ENCODE results near the gene ITM2C.

Gene ITM2C

DNA sequence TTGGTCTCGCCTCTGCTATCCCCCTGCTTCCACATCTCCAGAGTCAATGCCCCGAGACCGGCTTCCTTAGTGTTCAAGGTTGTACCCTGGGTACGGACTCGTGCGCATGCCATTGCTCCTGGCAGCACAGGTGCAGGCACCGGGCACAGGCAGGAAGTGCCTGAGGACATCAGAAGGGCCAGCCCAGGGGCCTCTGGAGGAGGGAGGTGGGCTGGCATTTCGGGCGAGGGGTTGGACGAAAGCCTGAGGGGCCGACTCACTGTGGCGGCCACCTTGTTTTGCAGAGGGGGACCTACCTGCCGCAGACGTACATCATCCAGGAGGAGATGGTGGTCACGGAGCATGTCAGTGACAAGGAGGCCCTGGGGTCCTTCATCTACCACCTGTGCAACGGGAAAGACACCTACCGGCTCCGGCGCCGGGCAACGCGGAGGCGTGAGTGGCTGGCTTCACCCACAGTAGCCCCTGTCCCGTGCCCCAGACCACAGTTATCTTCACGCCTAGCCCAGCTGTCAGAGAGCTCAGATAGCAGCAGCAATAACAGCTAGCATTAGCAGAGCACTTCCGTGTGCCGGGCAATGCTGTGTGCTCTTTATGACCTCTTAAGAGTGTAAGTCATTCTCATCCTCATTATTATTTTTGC lies 12.5 kb downstream of the ITM2C start:
- no peak for DNase-seq (ENCODE audit: low read depth in 2 of 2)
- TF ChIP-seq CTCF (IDR thresholded peaks at IDR 0.05; ENCODE audit: low read depth, low read length) = no peak
- H3K4me3 ChIP-seq (replicated peaks in 1 of 2; ENCODE audit: low read depth in 2 of 2, low read length in 2 of 2) = no peak overlapping the region

GRCh38 chr2:230877759-230878598 lies 13.2 kb downstream of the ITM2C start:
- no peak for TF ChIP-seq CTCF (IDR thresholded peaks at IDR 0.05; ENCODE audit: low read depth, low read length)
- DNase-seq (ENCODE audit: low read depth in 2 of 2) = no peak
- no peak overlapping the region for H3K4me3 ChIP-seq (replicated peaks in 1 of 2; ENCODE audit: low read depth in 2 of 2, low read length in 2 of 2)

DNA sequence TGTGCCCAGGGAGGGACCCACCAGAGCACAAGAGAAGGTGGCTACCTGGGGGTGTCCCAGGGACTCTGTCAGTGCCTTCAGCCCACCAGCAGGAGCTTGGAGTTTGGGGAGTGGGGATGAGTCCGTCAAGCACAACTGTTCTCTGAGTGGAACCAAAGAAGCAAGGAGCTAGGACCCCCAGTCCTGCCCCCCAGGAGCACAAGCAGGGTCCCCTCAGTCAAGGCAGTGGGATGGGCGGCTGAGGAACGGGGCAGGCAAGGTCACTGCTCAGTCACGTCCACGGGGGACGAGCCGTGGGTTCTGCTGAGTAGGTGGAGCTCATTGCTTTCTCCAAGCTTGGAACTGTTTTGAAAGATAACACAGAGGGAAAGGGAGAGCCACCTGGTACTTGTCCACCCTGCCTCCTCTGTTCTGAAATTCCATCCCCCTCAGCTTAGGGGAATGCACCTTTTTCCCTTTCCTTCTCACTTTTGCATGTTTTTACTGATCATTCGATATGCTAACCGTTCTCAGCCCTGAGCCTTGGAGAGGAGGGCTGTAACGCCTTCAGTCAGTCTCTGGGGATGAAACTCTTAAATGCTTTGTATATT lies 14.0 kb downstream of the ITM2C start:
- DNase-seq (ENCODE audit: low read depth in 2 of 2) = no peak
- H3K4me3 ChIP-seq (replicated peaks in 1 of 2; ENCODE audit: low read depth in 2 of 2, low read length in 2 of 2) = no peak overlapping the region
- no peak for TF ChIP-seq CTCF (IDR thresholded peaks at IDR 0.05; ENCODE audit: low read depth, low read length)

DNA sequence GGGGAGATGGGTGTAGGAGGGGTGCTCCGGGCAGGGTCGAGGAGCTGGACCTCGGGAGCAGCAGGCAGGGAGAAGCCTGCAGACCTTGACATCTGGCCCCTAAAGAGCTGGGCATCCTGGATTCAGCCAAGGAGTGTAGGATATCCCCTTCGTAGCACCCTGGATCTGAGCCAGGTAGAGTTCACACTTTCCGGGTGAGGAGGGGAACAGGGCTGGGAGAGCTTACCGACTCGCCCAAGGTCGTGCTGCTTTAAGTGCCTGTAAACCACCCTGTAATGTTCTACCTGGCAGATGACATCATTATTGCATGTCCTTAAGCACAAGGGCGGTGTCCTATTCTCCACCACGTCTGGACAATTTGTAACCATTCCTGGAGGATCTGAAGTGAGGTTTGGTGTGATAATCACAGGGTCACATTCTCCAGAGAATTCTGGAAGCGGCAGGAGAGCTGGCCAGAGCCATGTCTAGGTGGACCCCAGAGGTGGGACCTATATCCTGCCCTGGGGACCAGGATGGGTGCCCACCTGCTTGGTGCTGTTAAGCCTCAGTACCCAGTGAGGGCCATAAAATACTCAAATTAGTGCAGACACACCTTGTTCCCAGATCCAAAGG lies 14.6 kb downstream of the ITM2C start:
- no peak overlapping the region for H3K4me3 ChIP-seq (replicated peaks in 1 of 2; ENCODE audit: low read depth in 2 of 2, low read length in 2 of 2)
- TF ChIP-seq CTCF (IDR thresholded peaks at IDR 0.05; ENCODE audit: low read depth, low read length) = no peak
- no peak for DNase-seq (ENCODE audit: low read depth in 2 of 2)

DNA sequence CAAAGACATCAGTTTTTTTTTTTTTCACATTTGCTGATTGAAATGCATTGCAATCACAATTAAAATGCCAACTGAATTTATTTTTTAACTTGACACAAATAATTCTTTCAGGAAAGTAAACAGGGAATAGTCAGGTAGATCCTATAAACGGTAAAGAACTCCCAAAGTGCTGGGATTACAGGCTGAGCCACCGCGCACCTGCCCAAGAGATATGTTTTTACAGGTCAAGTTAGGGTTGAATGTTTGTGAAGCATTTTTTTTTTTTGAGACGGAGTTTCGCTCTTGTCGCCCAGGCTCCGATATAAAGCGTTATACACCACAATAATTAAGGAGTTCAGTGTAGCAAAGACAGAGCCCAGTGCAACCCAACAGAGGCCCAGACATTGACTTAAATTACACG lies 15.1 kb downstream of the ITM2C start:
- DNase-seq (ENCODE audit: low read depth in 2 of 2) = no peak
- TF ChIP-seq CTCF (IDR thresholded peaks at IDR 0.05; ENCODE audit: low read depth, low read length) = no peak
- H3K4me3 ChIP-seq (replicated peaks in 1 of 2; ENCODE audit: low read depth in 2 of 2, low read length in 2 of 2) = no peak overlapping the region

DNA sequence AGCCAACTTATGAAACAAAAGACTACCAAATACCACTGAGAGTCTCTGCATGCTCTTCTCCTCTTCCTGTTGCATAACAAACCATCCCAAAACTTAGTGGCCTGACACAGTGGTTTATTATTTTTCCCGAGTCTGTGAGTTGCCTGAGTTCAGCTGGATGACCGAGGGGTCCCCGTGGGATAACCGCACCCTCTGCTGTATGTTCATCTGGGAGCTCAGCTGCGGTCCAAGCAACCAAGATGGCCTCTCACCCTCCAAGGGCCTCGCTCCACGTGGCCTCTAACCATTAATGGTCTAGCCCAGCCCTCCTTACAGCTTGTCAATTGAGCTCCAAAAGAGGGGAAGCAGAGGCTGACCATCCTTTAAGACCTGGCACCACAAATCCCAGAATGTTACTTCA lies 17.1 kb downstream of the ITM2C start:
- no peak overlapping the region for H3K4me3 ChIP-seq (replicated peaks in 1 of 2; ENCODE audit: low read depth in 2 of 2, low read length in 2 of 2)
- no peak for DNase-seq (ENCODE audit: low read depth in 2 of 2)
- TF ChIP-seq CTCF (IDR thresholded peaks at IDR 0.05; ENCODE audit: low read depth, low read length) = no peak

All from cardiac fibroblast (primary cell).